A549 treated with dexamethasone at 1 μM for 4 hours (cell line): ENCODE data around the gene HNF1A. TPM values are rescaled to one million over a fixed set of nuclear protein-coding genes. Genes with fewer than 3 reads are reported as not detected.

Experiments used
- total RNA-seq: library from RNA; stranded (reverse); fragments of 200-300 nt; extraction: Qiagen RNA extraction; gene quantifications from 5 replicates; pipeline ENCODE4 v1.2.3, GENCODE V29; 2022

The HNF1A gene, protein sequence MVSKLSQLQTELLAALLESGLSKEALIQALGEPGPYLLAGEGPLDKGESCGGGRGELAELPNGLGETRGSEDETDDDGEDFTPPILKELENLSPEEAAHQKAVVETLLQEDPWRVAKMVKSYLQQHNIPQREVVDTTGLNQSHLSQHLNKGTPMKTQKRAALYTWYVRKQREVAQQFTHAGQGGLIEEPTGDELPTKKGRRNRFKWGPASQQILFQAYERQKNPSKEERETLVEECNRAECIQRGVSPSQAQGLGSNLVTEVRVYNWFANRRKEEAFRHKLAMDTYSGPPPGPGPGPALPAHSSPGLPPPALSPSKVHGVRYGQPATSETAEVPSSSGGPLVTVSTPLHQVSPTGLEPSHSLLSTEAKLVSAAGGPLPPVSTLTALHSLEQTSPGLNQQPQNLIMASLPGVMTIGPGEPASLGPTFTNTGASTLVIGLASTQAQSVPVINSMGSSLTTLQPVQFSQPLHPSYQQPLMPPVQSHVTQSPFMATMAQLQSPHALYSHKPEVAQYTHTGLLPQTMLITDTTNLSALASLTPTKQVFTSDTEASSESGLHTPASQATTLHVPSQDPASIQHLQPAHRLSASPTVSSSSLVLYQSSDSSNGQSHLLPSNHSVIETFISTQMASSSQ
- total RNA-seq, result 2.8 to 4.9 TPM (median 4.5 TPM) in 5 replicates

DNA sequence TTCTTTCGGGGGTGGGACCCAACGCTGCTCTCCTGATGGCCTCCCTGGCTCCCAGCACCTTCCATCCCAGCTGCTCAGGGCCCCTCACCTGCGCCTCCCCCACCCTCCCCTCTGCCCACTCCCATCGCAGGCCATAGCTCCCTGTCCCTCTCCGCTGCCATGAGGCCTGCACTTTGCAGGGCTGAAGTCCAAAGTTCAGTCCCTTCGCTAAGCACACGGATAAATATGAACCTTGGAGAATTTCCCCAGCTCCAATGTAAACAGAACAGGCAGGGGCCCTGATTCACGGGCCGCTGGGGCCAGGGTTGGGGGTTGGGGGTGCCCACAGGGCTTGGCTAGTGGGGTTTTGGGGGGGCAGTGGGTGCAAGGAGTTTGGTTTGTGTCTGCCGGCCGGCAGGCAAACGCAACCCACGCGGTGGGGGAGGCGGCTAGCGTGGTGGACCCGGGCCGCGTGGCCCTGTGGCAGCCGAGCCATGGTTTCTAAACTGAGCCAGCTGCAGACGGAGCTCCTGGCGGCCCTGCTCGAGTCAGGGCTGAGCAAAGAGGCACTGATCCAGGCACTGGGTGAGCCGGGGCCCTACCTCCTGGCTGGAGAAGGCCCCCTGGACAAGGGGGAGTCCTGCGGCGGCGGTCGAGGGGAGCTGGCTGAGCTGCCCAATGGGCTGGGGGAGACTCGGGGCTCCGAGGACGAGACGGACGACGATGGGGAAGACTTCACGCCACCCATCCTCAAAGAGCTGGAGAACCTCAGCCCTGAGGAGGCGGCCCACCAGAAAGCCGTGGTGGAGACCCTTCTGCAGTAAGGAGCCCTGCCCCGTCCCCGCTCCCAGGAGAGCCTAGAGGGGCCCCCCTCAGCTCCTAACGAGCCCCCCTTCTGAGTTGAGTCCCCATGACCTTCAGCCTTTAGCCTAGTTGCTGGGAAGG, at the start of gene HNF1A:
Gene HNF1A (plus strand): TSS at position 248 of the 924 bp plus-strand sequence. CDS start 226 bp downstream, at position 474.

DNA sequence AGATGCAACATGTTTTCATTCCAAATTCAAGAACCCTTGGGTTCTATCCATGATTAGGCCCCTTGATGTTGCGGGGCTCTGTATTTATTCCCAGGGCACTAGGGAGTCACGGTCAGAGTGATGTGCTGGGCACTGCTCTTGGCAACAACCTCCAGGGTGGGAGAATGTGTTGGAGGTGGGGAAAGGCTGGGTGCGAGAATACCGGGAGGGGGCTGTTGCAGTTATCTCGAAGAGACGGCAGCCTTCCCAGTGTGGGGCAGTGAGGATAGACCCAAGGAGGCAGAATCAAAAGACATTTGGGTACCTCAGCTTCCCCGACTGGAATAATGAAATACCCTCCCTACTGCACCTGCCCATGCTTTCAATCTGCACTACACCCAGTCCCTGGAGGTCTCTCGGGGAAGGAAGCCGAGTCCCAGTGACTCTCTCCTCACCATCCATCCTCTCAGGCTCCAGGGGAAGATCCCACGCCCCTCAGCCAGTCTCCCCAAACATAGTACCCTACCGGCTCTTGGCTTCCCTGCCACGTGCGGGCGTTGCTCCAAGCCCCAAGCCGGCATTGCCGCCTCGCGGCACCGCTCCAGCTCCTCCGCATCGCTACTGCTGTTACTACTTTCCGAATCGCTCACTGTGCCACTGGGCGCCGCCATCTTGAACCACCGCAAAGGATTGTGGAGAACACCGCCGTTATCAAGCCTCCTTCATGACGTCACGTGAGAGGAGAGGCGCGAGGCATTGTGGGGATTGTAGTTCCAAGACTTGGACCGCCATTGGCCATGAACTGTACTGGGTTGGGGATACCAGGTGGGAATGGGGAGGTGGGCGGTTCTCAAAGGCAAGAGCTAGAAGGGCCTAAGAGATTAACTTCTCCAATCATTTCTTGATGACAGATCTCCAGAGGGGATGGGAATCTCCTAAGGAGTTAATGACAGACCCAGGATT, 37.8 kb downstream of the HNF1A start, which contains the start of gene C12orf43:
Gene C12orf43 (minus strand): TSS at position 663 of the 942 bp plus-strand sequence. CDS start 13 bp downstream, at position 650.

DNA sequence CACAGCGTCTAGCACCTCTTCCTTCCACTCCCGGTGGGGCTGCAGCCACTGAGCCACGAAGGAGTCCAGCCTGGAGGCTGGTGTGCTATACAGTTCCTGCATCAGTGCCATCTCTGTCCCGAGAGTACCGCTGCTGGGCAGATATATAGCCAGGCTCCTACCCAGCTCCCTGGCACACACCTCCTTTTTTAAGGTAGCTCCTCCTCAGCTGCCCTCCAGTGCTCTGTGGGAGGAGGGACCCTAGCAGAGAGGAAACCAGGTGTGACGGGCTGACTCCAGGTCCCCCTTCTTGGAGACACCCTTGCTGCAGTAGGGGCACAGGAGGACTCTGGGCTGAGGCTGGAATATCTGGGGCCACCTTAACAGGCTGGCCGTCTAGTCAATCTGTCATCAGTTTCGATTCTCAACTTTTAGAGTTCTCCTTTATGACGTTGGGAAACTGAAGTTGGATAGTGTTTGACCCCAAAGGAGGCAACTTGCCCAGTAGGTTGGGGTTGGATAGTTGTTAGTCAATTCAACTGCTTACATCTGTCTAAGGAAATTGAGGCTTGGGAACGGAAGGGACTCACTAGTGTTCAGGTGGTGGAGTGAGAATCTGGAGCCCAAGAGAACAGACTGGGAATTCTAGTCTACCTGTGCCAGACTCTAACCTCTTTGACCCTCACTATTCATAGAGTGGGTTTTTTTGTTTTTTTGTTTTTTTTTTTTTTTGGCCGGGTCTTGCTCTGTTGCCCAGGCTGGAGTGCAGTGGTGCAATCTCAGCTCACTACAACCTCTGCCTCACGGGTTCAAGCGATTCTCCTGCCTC, 60.7 kb downstream of the HNF1A start, which contains the start of gene OASL:
Gene OASL (minus strand): TSS at position 386 of the 808 bp plus-strand sequence. CDS start 275 bp downstream, at position 111.

Other genes with a start within 250 kb of the HNF1A start
- gene SPPL3, start 74.2 kb upstream of the HNF1A start, total RNA-seq, result 33.3 to 57.5 TPM (median 52.1 TPM) in 5 replicates
- 21.1 to 26.0 TPM (median 22.9 TPM) in 5 replicates for gene C12orf43, start 37.9 kb downstream of the HNF1A start, total RNA-seq
- gene OASL, start 60.7 kb downstream of the HNF1A start, total RNA-seq, result 1.2 to 2.6 TPM (median 2.1 TPM) in 5 replicates
- not detected in 5 replicates for gene P2RX7, start 154.3 kb downstream of the HNF1A start, total RNA-seq
- 14.2 to 19.5 TPM (median 18.4 TPM) in 5 replicates for gene P2RX4, start 231.6 kb downstream of the HNF1A start, total RNA-seq